Natural killer cell (primary cell): Measurements from ENCODE around the gene SND1. TPM values are rescaled to one million over a fixed set of nuclear protein-coding genes. Genes with fewer than 3 reads are reported as not detected.

ENCODE experiments used
- ATAC-seq, 3 donors: fragments of 150-1000 bp in 2 of 3; fragments of 200-7000 bp in 1 of 3; cut with Tn5 transposase; 1 replicate in 1 of 3; 2 replicates in 2 of 3; pipeline ENCODE4 v1.10.0; 2021; ENCODE audit warnings: mild to moderate bottlenecking in 2 of 3, moderate library complexity in 2 of 3
- DNase-seq, 2 donors: peaks; one replicate each; pipeline versions ENCODE4 v3.0.0 to v3.0.0-alpha.2; 2013 to 2021; ENCODE audit warnings: mixed read lengths in 1 of 2
- H3K27ac ChIP-seq: one replicate; pipeline ENCODE4 v1.5.1; 2013; ENCODE audit warnings: mild to moderate bottlenecking, low read length
- H3K27me3 ChIP-seq: one replicate; pipeline ENCODE4 v1.6.1; 2013; ENCODE audit warnings: low read length; ENCODE audit not compliant: control insufficient read depth, insufficient read depth
- H3K36me3 ChIP-seq: one replicate; pipeline ENCODE4 v1.6.1; 2013; ENCODE audit warnings: low read length; ENCODE audit not compliant: control insufficient read depth, insufficient read depth
- H3K4me1 ChIP-seq: one replicate; pipeline ENCODE4 v1.6.1; 2013; ENCODE audit warnings: low read length; ENCODE audit not compliant: control insufficient read depth, insufficient read depth
- H3K4me3 ChIP-seq: one replicate; pipeline ENCODE4 v1.5.1; 2013; ENCODE audit warnings: low read length
- H3K9me3 ChIP-seq: one replicate; pipeline ENCODE4 v1.6.1; 2013; ENCODE audit warnings: low read length; ENCODE audit not compliant: control insufficient read depth, insufficient read depth
- H3K27ac Mint-ChIP-seq, 2 donors: one replicate each; pipeline ENCODE4 v1.8.0; 2022; ENCODE audit warnings: mild to moderate bottlenecking in 2 of 2, mixed read lengths in 2 of 2, moderate library complexity in 1 of 2
- H3K27me3 Mint-ChIP-seq, 2 donors: one replicate each; pipeline ENCODE4 v1.8.0; 2022; ENCODE audit warnings: low read depth in 2 of 2, mixed read lengths in 2 of 2
- H3K36me3 Mint-ChIP-seq: one replicate; pipeline ENCODE4 v1.8.0; 2022; ENCODE audit warnings: mixed read lengths
- H3K4me1 Mint-ChIP-seq, 2 donors: one replicate each; pipeline ENCODE4 v1.8.0; 2022; ENCODE audit warnings: mixed read lengths in 2 of 2
- H3K4me3 Mint-ChIP-seq: one replicate; pipeline ENCODE4 v1.8.0; 2022; ENCODE audit warnings: mild to moderate bottlenecking, moderate library complexity, mixed read lengths
- H3K9me3 Mint-ChIP-seq, 2 donors: one replicate each; pipeline ENCODE4 v1.8.0; 2022; ENCODE audit warnings: mixed read lengths in 2 of 2
- CTCF ChIP-seq: fragments of 200-600 bp; IDR thresholded peaks from one replicate; pipeline ENCODE4 v1.8.0; 2022; ENCODE audit warnings: antibody characterized with exemption
- WGBS: methylation state at CpG from one replicate; pipeline ENCODE4 v1.1.7; 2013; ENCODE audit warnings: missing lambda C conversion rate; ENCODE audit not compliant: insufficient coverage; 5-methylcytosine and 5-hydroxymethylcytosine counted together
- intact Hi-C: fragments of 100-400 bp; cut with micrococcal nuclease; formaldehyde crosslinking; loops from one replicate; pipeline ENCODE4 v1.14.2; 2022
- total RNA-seq, 4 donors: library from RNA; stranded (reverse); fragments of 120-200 nt in 1 of 4; gene quantifications; one replicate each; pipeline versions ENCODE4 v1.2.3 to v1.2.4, GENCODE V29; 2013 to 2022

Gene SND1
- total RNA-seq, 3 donors from 2014 or later (not counting 1 experiment from before 2014, with no cell fraction given) = 149 to 188 (median 149) TPM

GRCh38 chr7:127782075-127782474 is 130.1 kb downstream of the SND1 start:
- no peaks in the 10 kb centered on the region for H3K27me3 Mint-ChIP-seq
- Histone ChIP-seq H3K27me3 (no peaks in the 10 kb centered on the region), H3K4me3 (no peak overlapping the region), H3K9me3 (no peaks in the 10 kb centered on the region), H3K4me1 (peaks cover 6% of the 10 kb centered on the region), H3K27ac (no peak overlapping the region), H3K36me3 (no peaks in the 10 kb centered on the region)
- peaks cover 44 to 55% of the 10 kb centered on the region in 2 donors for H3K4me1 Mint-ChIP-seq
- no peaks in the 10 kb centered on the region for H3K36me3 Mint-ChIP-seq
- TF ChIP-seq CTCF = no peak
- intact Hi-C loops = no loop called here
- no peaks in the 10 kb centered on the region for H3K9me3 Mint-ChIP-seq
- H3K4me3 Mint-ChIP-seq = no peak overlapping the region
- DNase-seq = no peak
- peak overlapping the region in 1 of 2 donors; percentile 58 for H3K27ac Mint-ChIP-seq
- ATAC-seq = no peak

GRCh38 chr7:127782654-127783559 is 130.9 kb downstream of the SND1 start:
- H3K4me1 ChIP-seq = peaks cover 9% of the 10 kb centered on the region
- peak; percentile 46 to 66 (median 55) for ATAC-seq

GRCh38 chr7:127786184-127786583 is 134.2 kb downstream of the SND1 start:
- no peaks in the 10 kb centered on the region for H3K9me3 Mint-ChIP-seq
- H3K27me3 ChIP-seq = no peaks in the 10 kb centered on the region
- no peak for TF ChIP-seq CTCF
- peaks cover 11% of the 10 kb centered on the region for H3K4me1 ChIP-seq
- H3K27me3 Mint-ChIP-seq = no peaks in the 10 kb centered on the region
- peaks cover 45 to 52% of the 10 kb centered on the region in 2 donors for H3K4me1 Mint-ChIP-seq
- ATAC-seq (no peak), DNase-seq (no peak)
- no peak overlapping the region for H3K27ac Mint-ChIP-seq
- H3K27ac ChIP-seq = no peak overlapping the region
- H3K4me3 Mint-ChIP-seq = no peak overlapping the region
- no peaks in the 10 kb centered on the region for H3K36me3 Mint-ChIP-seq
- no peaks in the 10 kb centered on the region for H3K9me3 ChIP-seq
- H3K4me3 ChIP-seq = no peak overlapping the region
- intact Hi-C loops = no loop called here
- no peaks in the 10 kb centered on the region for H3K36me3 ChIP-seq
- WGBS = no CpG with 5 or more reads among the region's 1 CpG

More at GRCh38 chr7:127782654-127783559, 130.9 kb downstream of the SND1 start:
- DNase-seq = no peak
- Mint-ChIP-seq H3K4me1 (peaks cover 44 to 55% of the 10 kb centered on the region in 2 donors), H3K4me3 (no peak overlapping the region), H3K9me3 (no peaks in the 10 kb centered on the region), H3K27me3 (no peaks in the 10 kb centered on the region), H3K36me3 (no peaks in the 10 kb centered on the region), H3K27ac (peak overlapping the region in 1 of 2 donors; percentile 58)
- Histone ChIP-seq H3K27ac (no peak overlapping the region), H3K27me3 (no peaks in the 10 kb centered on the region), H3K36me3 (no peaks in the 10 kb centered on the region), H3K4me3 (no peak overlapping the region), H3K9me3 (no peaks in the 10 kb centered on the region)
- TF ChIP-seq CTCF = no peak
- 81% methylated on average over 3 of the region's 3 CpGs for WGBS
- intact Hi-C loops = no loop called here
